Heart right ventricle (tissue), 16 donors: Measurements from ENCODE around the gene MAPK8IP3. TPM values are rescaled to one million over a fixed set of nuclear protein-coding genes. Genes with fewer than 3 reads are reported as not detected.
A peak's percentile ranks its signal among the peaks of the same experiment; 100 is the strongest.
"Not testable (repeated sequence)": the region's sequence is repeated elsewhere in the genome, so short reads cannot be mapped to it uniquely, and the experiment has no call there.

Experiments
- ATAC-seq, 8 donors: fragments of 200-7000 bp; cut with Tn5 transposase; one replicate each; pipeline ENCODE4 v1.9.1; 2020; ENCODE audit warnings: mild to moderate bottlenecking in 8 of 8, moderate library complexity in 8 of 8, moderate number of reproducible peaks in 1 of 8
- DNase-seq, 2 donors: peaks; one replicate each; pipeline ENCODE4 v3.0.0-alpha.2; 2020
- H3K27ac ChIP-seq, 10 donors: fragments of 200-600 bp; sonication (generic) in 2 of 10; one replicate each; pipeline versions ENCODE4 v1.5.0 to v1.8.0; 2020 to 2022; ENCODE audit warnings: mild to moderate bottlenecking in 3 of 10
- H3K27me3 ChIP-seq, 7 donors: fragments of 200-600 bp; one replicate each; pipeline ENCODE4 v1.8.0; 2021 to 2022; ENCODE audit warnings: mild to moderate bottlenecking in 2 of 7
- H3K36me3 ChIP-seq, 9 donors: fragments of 200-600 bp; sonication (generic) in 1 of 9; one replicate each; pipeline versions ENCODE4 v1.5.0 to v1.8.0; 2020 to 2022; ENCODE audit warnings: mild to moderate bottlenecking in 2 of 9
- H3K4me1 ChIP-seq, 9 donors: fragments of 200-600 bp; sonication (generic) in 1 of 9; one replicate each; pipeline versions ENCODE4 v1.5.0 to v1.8.0; 2020 to 2022; ENCODE audit warnings: mild to moderate bottlenecking in 4 of 9
- H3K4me3 ChIP-seq, 10 donors: fragments of 200-600 bp; sonication (generic) in 2 of 10; one replicate each; pipeline versions ENCODE4 v1.5.0 to v1.8.0; 2020 to 2022; ENCODE audit warnings: mild to moderate bottlenecking in 7 of 10, moderate library complexity in 2 of 10
- H3K9me3 ChIP-seq, 11 donors: fragments of 200-600 bp in 10 of 11; sonication (generic) in 2 of 11; one replicate each; pipeline versions ENCODE4 v1.5.0 to v1.8.0; 2013 to 2022; ENCODE audit warnings: mild to moderate bottlenecking in 2 of 11, control low read depth in 1 of 11, moderate library complexity in 1 of 11
- WGBS, 2 donors: extraction: QIAGEN DNeasy Blood & Tissue Kit; methylation state at CpG; one replicate each; pipeline ENCODE4 v1.1.7; 2013; ENCODE audit warnings: inconsistent platforms in 1 of 2; 5-methylcytosine and 5-hydroxymethylcytosine counted together
- intact Hi-C, 10 donors: fragments of 100-400 bp; cut with DNase I; formaldehyde crosslinking; loops; one replicate each; pipeline versions ENCODE4 v1.11.1 to v1.14.2; 2022
- polyA plus RNA-seq, 2 donors: library from polyadenylated mRNA; stranded (reverse); fragments of 200-250 nt; gene quantifications; one replicate each; pipeline ENCODE4 v1.2.3, GENCODE V29; 2013
- total RNA-seq, 10 donors: library from RNA; stranded (reverse); fragmentation: NEBNext Ultra II Directional in 3 of 10; extraction: Animal tissue kit (Norgen Biotek cat#: 25700) in 3 of 10; gene quantifications; one replicate each; pipeline versions ENCODE4 v1.2.1 to v1.2.4, GENCODE V29; 2021 to 2023
- TF ChIP-seq, protein P1 (sequence below), 9 donors: fragments of 200-600 bp; sonication (generic) in 2 of 9; IDR thresholded peaks; one replicate each; pipeline versions ENCODE4 v1.5.0 to v1.8.0; 2021 to 2022; ENCODE audit warnings: antibody characterized with exemption in 9 of 9, mild to moderate bottlenecking in 5 of 9, moderate library complexity in 1 of 9
- donor health status: Arrhythmogenic right ventricular cardiomyopathy.
- donor health status: ischemic (EF 13 %, LVEDD 7.1; RV severe dilation, severe dysfunction).
- donor health status: healthy with polysubstance abuse.
- donor health status: DM: no; HTN: yes; CAD: no.
- donor health status: DM: no; HTN: no; CAD: no.
- donor health status: ischemic (EF 25% LVEDD 6.9; RV normal size, moderate dysfunction).
- donor health status: ischemic (EF 25% LVEDD 5.7; RV mildly dilated, moderate dysfunction).
- donor health status: healthy.
- donor health status: DM: yes; HTN: yes; CAD: no.
- donor health status: Ischemic cardiomyopathy.
- donor health status: ischemic (EF 35%, LVEDD 5.7; RV mildly dilated, moderate dysfunction).
- donor health status: nonischemic (EF 11% LVEDD 7.7; RV severe dilation, severe dysfunction).
- donor health status: DM: yes; HTN: yes; CAD: no.
- donor health status: PGD.
- donor health status: ischemic (EF 29% LVEDD 5.4; RV normal size, mild dysfunction).
- donor health status: nonischemic (EF 23%, LVEDD 6.1; RV moderate dilation, normal function).

The MAPK8IP3 gene
- total and polyA plus RNA-seq, 12 donors: 31.2 to 126 (median 71.7) TPM

DNA sequence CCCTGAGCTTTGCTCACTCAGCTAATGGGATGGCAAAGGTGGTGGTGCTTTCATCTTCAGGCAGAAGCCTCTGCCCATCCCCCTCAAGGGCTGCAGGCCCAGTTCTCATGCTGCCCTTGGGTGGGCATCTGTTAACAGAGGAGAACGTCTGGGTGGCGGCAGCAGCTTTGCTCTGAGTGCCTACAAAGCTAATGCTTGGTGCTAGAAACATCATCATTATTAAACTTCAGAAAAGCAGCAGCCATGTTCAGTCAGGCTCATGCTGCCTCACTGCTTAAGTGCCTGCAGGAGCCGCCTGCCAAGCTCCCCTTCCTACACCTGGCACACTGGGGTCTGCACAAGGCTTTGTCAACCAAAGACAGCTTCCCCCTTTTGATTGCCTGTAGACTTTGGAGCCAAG lies 5.7 kb upstream of the MAPK8IP3 start:
- no peak overlapping the region for H3K4me3 ChIP-seq
- TF ChIP-seq, protein P1, sequence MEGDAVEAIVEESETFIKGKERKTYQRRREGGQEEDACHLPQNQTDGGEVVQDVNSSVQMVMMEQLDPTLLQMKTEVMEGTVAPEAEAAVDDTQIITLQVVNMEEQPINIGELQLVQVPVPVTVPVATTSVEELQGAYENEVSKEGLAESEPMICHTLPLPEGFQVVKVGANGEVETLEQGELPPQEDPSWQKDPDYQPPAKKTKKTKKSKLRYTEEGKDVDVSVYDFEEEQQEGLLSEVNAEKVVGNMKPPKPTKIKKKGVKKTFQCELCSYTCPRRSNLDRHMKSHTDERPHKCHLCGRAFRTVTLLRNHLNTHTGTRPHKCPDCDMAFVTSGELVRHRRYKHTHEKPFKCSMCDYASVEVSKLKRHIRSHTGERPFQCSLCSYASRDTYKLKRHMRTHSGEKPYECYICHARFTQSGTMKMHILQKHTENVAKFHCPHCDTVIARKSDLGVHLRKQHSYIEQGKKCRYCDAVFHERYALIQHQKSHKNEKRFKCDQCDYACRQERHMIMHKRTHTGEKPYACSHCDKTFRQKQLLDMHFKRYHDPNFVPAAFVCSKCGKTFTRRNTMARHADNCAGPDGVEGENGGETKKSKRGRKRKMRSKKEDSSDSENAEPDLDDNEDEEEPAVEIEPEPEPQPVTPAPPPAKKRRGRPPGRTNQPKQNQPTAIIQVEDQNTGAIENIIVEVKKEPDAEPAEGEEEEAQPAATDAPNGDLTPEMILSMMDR (IDR thresholded peaks at IDR 0.05): no peak
- ATAC-seq (no peak), DNase-seq (no peak)
- no peak overlapping the region for H3K27ac ChIP-seq
- peaks cover 0 to 8% (median 7%) of the 10 kb centered on the region in 9 donors for H3K4me1 ChIP-seq
- H3K36me3 ChIP-seq: peaks cover 0 to 75% (median 8%) of the 10 kb centered on the region in 9 donors
- WGBS, 2 donors: 92% methylated on average over 3 of the region's 3 CpGs
- H3K9me3 ChIP-seq: no peaks in the 10 kb centered on the region
- intact Hi-C loops: loop anchor here in 2 of 10 donors (10.0 kb wide), 2 partner anchors 85 to 205 kb away; partner anchors contain the start of genes CRAMP1 (in 1 of the 2), IFT140 (in 1 of the 2) and TELO2 (in 1 of the 2)
- no peaks in the 10 kb centered on the region for H3K27me3 ChIP-seq

DNA sequence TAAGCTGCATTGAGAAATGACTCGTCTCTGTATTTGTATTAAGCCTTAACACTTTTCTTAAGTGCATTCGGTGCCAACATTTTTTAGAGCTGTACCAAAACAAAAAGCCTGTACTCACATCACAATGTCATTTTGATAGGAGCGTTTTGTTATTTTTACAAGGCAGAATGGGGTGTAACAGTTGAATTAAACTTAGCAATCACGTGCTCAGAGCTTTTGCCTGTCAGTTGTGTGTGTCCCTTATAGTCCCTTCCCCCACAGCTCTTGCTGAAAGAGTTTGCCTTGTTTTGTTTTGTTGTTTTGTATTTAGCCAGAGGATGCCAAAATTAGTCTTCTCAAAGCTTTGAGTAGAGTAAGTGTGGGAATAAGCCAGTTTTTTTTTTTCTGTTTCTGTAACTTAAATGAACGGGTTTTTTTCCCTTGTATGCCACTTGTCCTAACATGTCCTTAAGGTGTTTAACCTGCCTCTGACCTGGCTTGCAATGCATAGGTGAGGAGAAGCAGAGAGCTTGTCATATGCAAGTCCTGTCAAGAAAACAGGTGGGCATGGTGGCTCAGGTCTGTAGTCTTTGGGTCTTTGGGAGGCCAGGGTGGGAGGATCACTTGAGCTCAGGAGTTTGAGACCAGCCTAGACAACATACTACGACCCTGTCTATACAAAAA lies 4.6 kb upstream of the MAPK8IP3 start:
- TF ChIP-seq, protein P1 (IDR thresholded peaks at IDR 0.05): no peak
- H3K4me3 ChIP-seq: no peak overlapping the region
- no peaks in the 10 kb centered on the region for H3K27me3 ChIP-seq
- 88 to 91% methylated on average over 6 of the region's 6 CpGs for WGBS, 2 donors
- peaks cover 0 to 65% (median 8%) of the 10 kb centered on the region in 9 donors for H3K36me3 ChIP-seq
- no peaks in the 10 kb centered on the region for H3K9me3 ChIP-seq
- intact Hi-C loops: loop anchor here in 2 of 10 donors (10.0 kb wide), 2 partner anchors 87 to 207 kb away; partner anchors contain the start of genes CRAMP1 (in 1 of the 2), IFT140 (in 1 of the 2) and TELO2 (in 1 of the 2)
- DNase-seq: no peak
- no peak overlapping the region for H3K27ac ChIP-seq
- peaks cover 0 to 9% (median 7%) of the 10 kb centered on the region in 9 donors for H3K4me1 ChIP-seq
- ATAC-seq: no peak

DNA sequence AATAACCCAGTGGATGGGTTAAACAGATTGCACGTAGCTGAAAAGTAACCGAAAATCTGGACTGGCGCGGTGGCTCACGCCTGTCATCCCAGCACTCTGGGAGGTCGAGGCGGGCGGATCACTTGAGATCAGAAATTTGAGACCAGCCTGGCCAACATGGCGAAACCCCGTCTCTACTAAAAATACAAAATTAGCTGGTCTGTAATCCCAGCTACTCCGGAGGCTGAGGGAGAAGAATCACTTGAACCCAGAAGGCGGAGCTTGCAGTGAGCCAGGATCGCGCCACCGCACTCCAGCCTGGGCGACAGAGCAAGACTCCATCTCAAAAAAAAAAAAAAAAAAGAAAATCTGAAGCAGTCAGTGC lies 689 bp upstream of the MAPK8IP3 start:
- peak overlapping the region; percentile 68 to 100 (median 90) for H3K4me3 ChIP-seq
- not testable (repeated sequence) for H3K27me3 ChIP-seq, H3K9me3 ChIP-seq
- H3K4me1 ChIP-seq: peaks cover 17 to 45% (median 36%) of the 10 kb centered on the region in 9 donors
- intact Hi-C loops: loop anchor here in 5 of 10 donors (5.0 to 10.0 kb wide), 5 partner anchors 62 to 211 kb away; partner anchors contain the start of genes CRAMP1 (in 3 of the 5), IFT140 (in 3 of the 5), EME2 (in 1 of the 5) and MRPS34 (in 1 of the 5)
- ATAC-seq: peak in 7 of 8 donors; percentile 14 to 47 (median 34)
- peak; percentile 17 to 37 for DNase-seq
- H3K27ac ChIP-seq: peak overlapping the region; percentile 80 to 98 (median 94)
- H3K36me3 ChIP-seq: peaks cover 0 to 30% (median 2%) of the 10 kb centered on the region in 9 donors
- WGBS, 2 donors: 0 to 1% methylated on average over 16 of the region's 16 CpGs

DNA sequence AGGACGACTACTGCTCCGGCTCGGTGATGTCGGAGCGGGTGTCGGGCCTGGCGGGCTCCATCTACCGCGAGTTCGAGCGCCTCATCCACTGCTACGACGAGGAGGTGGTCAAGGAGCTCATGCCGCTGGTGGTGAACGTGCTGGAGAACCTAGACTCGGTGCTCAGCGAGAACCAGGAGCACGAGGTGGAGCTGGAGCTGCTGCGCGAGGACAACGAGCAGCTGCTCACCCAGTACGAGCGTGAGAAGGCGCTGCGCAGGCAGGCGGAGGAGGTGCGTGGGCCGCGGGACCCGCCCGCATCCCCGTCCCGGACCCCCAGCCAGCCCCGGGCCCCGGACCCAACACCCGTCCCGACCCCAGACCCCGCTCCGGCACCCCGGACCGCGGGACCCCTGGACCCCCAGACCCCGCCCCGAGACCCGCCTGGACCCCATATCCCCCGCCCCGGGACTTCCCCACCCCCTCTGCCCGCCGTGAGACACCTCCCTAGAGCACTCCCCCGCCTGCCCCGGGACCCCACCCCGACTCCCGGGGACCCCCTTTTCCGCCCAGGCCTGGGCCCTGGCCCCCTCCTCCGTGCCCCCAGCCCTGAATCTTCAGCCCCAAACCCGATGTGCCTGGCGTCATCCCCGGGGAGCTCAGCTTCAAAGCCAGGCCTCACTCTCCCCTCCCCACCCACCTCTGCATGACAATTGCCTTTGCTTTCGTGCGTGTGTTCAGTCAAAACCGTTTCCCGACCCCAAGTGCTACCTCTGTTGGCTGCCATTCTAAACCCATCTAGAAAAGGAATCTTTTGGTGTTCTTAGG lies 594 bp downstream of the MAPK8IP3 start:
- Histone ChIP-seq H3K9me3 (no peaks in the 10 kb centered on the region), H3K36me3 (peaks cover 0 to 17% (median 0%) of the 10 kb centered on the region in 9 donors), H3K4me3 (peak overlapping the region; percentile 68 to 100 (median 90)), H3K27me3 (no peaks in the 10 kb centered on the region), H3K4me1 (peaks cover 17 to 54% (median 42%) of the 10 kb centered on the region in 9 donors), H3K27ac (peak overlapping the region; percentile 49 to 98 (median 94))
- 1% methylated on average over 58 to 62 of the region's 62 CpGs for WGBS, 2 donors
- no peak for DNase-seq
- TF ChIP-seq, protein P1 (IDR thresholded peaks at IDR 0.05): no peak
- intact Hi-C loops: loop anchor here in 6 of 10 donors (2.0 to 10.0 kb wide), 6 partner anchors 28 to 212 kb away; partner anchors contain the start of genes CRAMP1 (in 3 of the 6), IFT140 (in 3 of the 6), EME2 (in 1 of the 6) and JPT2 (in 1 of the 6)
- peak in 4 of 8 donors; percentile 13 to 26 (median 16) for ATAC-seq
